A549 (cell line): ENCODE measurements around the gene TDRD9.

Experiments
- KDM1A ChIP-seq: fragments of 200-600 bp; sonication (generic); IDR thresholded peaks from 2 replicates; pipeline ENCODE4 v1.6.1; 2016; ENCODE audit warnings: low read depth, mild to moderate bottlenecking
- POLR2A ChIP-seq: IDR thresholded peaks from 2 replicates; pipeline ENCODE4 v1.6.1; 2012; ENCODE audit warnings: mild to moderate bottlenecking, low read length
- SMC3 ChIP-seq: fragments of >200 bp; sonication (Bioruptor Twin); formaldehyde crosslinking; IDR thresholded peaks from 3 replicates; pipeline ENCODE4 v1.6.1; 2018; ENCODE audit warnings: inconsistent platforms
- TF ChIP-seq, protein P1 (sequence below): fragments of >200 bp; sonication (Bioruptor Twin); formaldehyde crosslinking; IDR thresholded peaks from 3 replicates; pipeline ENCODE4 v1.5.1; 2016
- TF ChIP-seq, protein P2 (sequence below): fragments of 200-600 bp; sonication (generic); IDR thresholded peaks from 2 replicates; pipeline ENCODE4 v1.6.1; 2016; ENCODE audit warnings: antibody characterized with exemption, mild to moderate bottlenecking, moderate library complexity
- TF ChIP-seq, protein P3 (sequence below): IDR thresholded peaks from 2 replicates; pipeline ENCODE4 v1.6.1; 2012

DNA sequence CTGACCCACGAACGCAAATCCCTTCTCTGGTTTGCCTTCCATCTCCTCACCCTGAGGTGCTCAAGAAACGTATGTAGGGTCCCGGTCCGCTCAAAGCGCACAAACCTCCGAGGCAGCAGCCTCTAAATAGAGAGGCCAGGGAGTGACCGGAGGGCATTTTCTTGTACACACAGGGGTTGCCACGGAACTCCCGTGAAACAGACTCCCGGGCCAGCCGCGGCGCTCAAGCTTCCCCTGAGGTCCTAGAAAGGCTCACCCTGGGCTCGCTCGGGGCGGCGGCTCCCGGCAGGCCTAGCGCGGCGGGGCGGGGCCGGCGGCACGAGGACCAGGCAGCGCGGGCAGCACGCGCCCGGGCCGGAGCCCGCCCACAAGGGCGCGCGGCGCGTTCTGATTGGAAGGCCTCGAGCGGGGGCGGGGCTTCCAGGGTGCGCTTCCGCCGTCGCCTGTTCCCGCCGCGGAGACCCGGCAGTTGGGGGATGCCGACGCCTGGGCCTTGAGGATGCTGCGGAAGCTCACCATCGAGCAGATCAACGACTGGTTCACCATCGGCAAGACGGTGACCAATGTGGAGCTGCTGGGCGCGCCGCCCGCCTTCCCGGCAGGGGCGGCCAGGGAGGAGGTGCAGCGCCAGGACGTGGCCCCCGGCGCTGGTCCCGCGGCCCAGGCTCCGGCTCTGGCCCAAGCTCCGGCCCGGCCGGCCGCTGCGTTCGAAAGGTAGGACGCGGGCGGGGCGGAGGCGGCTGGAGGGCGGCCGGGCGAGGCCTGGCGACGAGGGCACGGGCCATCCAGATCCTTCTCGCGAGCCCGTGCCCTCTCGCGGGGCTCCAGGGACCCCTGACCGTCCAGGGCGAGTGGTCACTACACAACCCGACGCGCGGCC is at the start of gene TDRD9:
- TF ChIP-seq, protein P1, sequence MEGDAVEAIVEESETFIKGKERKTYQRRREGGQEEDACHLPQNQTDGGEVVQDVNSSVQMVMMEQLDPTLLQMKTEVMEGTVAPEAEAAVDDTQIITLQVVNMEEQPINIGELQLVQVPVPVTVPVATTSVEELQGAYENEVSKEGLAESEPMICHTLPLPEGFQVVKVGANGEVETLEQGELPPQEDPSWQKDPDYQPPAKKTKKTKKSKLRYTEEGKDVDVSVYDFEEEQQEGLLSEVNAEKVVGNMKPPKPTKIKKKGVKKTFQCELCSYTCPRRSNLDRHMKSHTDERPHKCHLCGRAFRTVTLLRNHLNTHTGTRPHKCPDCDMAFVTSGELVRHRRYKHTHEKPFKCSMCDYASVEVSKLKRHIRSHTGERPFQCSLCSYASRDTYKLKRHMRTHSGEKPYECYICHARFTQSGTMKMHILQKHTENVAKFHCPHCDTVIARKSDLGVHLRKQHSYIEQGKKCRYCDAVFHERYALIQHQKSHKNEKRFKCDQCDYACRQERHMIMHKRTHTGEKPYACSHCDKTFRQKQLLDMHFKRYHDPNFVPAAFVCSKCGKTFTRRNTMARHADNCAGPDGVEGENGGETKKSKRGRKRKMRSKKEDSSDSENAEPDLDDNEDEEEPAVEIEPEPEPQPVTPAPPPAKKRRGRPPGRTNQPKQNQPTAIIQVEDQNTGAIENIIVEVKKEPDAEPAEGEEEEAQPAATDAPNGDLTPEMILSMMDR = no peak
- TF ChIP-seq, protein P2, sequence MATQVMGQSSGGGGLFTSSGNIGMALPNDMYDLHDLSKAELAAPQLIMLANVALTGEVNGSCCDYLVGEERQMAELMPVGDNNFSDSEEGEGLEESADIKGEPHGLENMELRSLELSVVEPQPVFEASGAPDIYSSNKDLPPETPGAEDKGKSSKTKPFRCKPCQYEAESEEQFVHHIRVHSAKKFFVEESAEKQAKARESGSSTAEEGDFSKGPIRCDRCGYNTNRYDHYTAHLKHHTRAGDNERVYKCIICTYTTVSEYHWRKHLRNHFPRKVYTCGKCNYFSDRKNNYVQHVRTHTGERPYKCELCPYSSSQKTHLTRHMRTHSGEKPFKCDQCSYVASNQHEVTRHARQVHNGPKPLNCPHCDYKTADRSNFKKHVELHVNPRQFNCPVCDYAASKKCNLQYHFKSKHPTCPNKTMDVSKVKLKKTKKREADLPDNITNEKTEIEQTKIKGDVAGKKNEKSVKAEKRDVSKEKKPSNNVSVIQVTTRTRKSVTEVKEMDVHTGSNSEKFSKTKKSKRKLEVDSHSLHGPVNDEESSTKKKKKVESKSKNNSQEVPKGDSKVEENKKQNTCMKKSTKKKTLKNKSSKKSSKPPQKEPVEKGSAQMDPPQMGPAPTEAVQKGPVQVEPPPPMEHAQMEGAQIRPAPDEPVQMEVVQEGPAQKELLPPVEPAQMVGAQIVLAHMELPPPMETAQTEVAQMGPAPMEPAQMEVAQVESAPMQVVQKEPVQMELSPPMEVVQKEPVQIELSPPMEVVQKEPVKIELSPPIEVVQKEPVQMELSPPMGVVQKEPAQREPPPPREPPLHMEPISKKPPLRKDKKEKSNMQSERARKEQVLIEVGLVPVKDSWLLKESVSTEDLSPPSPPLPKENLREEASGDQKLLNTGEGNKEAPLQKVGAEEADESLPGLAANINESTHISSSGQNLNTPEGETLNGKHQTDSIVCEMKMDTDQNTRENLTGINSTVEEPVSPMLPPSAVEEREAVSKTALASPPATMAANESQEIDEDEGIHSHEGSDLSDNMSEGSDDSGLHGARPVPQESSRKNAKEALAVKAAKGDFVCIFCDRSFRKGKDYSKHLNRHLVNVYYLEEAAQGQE = no peak
- TF ChIP-seq, protein P3, sequence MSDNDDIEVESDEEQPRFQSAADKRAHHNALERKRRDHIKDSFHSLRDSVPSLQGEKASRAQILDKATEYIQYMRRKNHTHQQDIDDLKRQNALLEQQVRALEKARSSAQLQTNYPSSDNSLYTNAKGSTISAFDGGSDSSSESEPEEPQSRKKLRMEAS = no peak
- no peak for TF ChIP-seq KDM1A
- no peak for TF ChIP-seq POLR2A
- TF ChIP-seq SMC3 = no peak
